IMR-90 (cell line): ENCODE measurements around the gene FBP1. TPM values are rescaled to one million over a fixed set of nuclear protein-coding genes. Genes with fewer than 3 reads are reported as not detected.

Experiments used
- ATAC-seq: fragments of 200-7000 bp; cut with Tn5 transposase; 2 replicates; pipeline ENCODE4 v1.9.1; 2020; ENCODE audit warnings: low read depth, mild to moderate bottlenecking, moderate library complexity
- BruUV-seq: library from RNA; stranded (reverse); fragments of 400-500 nt; replicated peaks from 2 replicates; lab custom pipeline; 2021; lab: Mats Ljungman, UMichigan
- CTCF ChIA-PET: fragments of 300-600 bp; formaldehyde crosslinking; extraction: SDS; loops from one replicate; lab custom pipeline; 2021; ENCODE audit warnings: antibody characterized with exemption; lab: Yijun Ruan, JAX
- POLR2A ChIA-PET: fragments of 300-600 bp; sonication (Branson Sonifier 250); formaldehyde crosslinking; loops from one replicate; lab custom pipeline; 2022; ENCODE audit warnings: antibody characterized with exemption; ENCODE audit not compliant: unreplicated experiment; lab: Charles Lee
- DNase-seq: peaks from one replicate; pipeline ENCODE4 v3.0.0; 2013
- H2AFZ ChIP-seq: replicated peaks from 2 replicates; pipeline ENCODE3; 2013; ENCODE audit warnings: low read length, mild to moderate bottlenecking; ENCODE audit not compliant: poor library complexity
- H2AK5ac ChIP-seq: 2 replicates; pipeline ENCODE4 v1.6.1; 2013; ENCODE audit warnings: low read depth, low read length, inconsistent platforms
- H2AK9ac ChIP-seq: replicated peaks from 2 replicates; pipeline ENCODE3; 2013; ENCODE audit warnings: mild to moderate bottlenecking, low read depth, low read length, moderate library complexity; ENCODE audit not compliant: poor library complexity
- H2BK120ac ChIP-seq: 2 replicates; pipeline ENCODE4 v1.6.1; 2013; ENCODE audit warnings: low read depth, low read length, inconsistent platforms
- H2BK15ac ChIP-seq: 3 replicates; pipeline ENCODE4 v1.6.1; 2013; ENCODE audit warnings: low read depth, low read length, inconsistent platforms
- H2BK20ac ChIP-seq: 2 replicates; pipeline ENCODE4 v1.6.1; 2013; ENCODE audit warnings: low read depth, mild to moderate bottlenecking, inconsistent platforms, low read length, moderate library complexity
- H2BK5ac ChIP-seq: 2 replicates; pipeline ENCODE4 v1.6.1; 2013; ENCODE audit warnings: mild to moderate bottlenecking, low read depth, low read length, inconsistent platforms; ENCODE audit not compliant: poor library complexity, severe bottlenecking
- H3K14ac ChIP-seq: replicated peaks from 2 replicates; pipeline ENCODE4 v1.6.1; 2013; ENCODE audit warnings: low read depth, low read length, inconsistent platforms
- H3K18ac ChIP-seq: 2 replicates; pipeline ENCODE4 v1.6.1; 2013; ENCODE audit warnings: low read depth, low read length, control low read depth
- H3K23ac ChIP-seq: 2 replicates; pipeline ENCODE4 v1.6.1; 2013; ENCODE audit warnings: low read depth, low read length, inconsistent platforms
- H3K27ac ChIP-seq: 2 replicates; pipeline ENCODE4 v1.5.1; 2013; ENCODE audit warnings: mild to moderate bottlenecking, control low read depth, low read length; ENCODE audit not compliant: insufficient read depth
- H3K27me3 ChIP-seq: 2 replicates; pipeline ENCODE4 v1.6.1; 2013; ENCODE audit warnings: low read length; ENCODE audit not compliant: control insufficient read depth, insufficient read depth
- H3K36me3 ChIP-seq: 2 replicates; pipeline ENCODE4 v1.6.1; 2013; ENCODE audit warnings: low read length, mixed read lengths; ENCODE audit not compliant: control insufficient read depth, insufficient read depth
- H3K4ac ChIP-seq: 2 replicates; pipeline ENCODE4 v1.6.1; 2013; ENCODE audit warnings: low read depth, low read length, inconsistent platforms
- H3K4me1 ChIP-seq: 2 replicates; pipeline ENCODE4 v1.6.1; 2013; ENCODE audit warnings: low read length, mixed read lengths; ENCODE audit not compliant: control insufficient read depth, insufficient read depth
- H3K4me2 ChIP-seq: 2 replicates; pipeline ENCODE4 v1.6.1; 2013; ENCODE audit warnings: low read depth, mild to moderate bottlenecking, control low read depth, low read length, moderate library complexity
- H3K4me3 ChIP-seq: 2 replicates; pipeline ENCODE4 v1.5.1; 2013; ENCODE audit warnings: low read depth, mild to moderate bottlenecking, control low read depth, low read length, moderate library complexity; ENCODE audit not compliant: insufficient read depth
- H3K56ac ChIP-seq: 2 replicates; pipeline ENCODE4 v1.6.1; 2013; ENCODE audit warnings: low read length, inconsistent platforms; ENCODE audit not compliant: insufficient read depth; ENCODE audit errors: extremely low read depth
- H3K79me1 ChIP-seq, 2 experiments: 2 replicates each; pipeline ENCODE4 v1.6.1; 2013; ENCODE audit warnings: low read length in 2 of 2, inconsistent platforms in 1 of 2, low read depth in 1 of 2
- H3K9ac ChIP-seq: 2 replicates; pipeline ENCODE4 v1.6.1; 2013; ENCODE audit warnings: low read depth, low read length, control low read depth
- H3K9me1 ChIP-seq: 2 replicates; pipeline ENCODE4 v1.6.1; 2013; ENCODE audit warnings: low read length, inconsistent platforms; ENCODE audit not compliant: insufficient read depth
- H3K9me3 ChIP-seq: 2 replicates; pipeline ENCODE4 v1.6.1; 2013; ENCODE audit warnings: low read length; ENCODE audit not compliant: control insufficient read depth, insufficient read depth
- H4K20me1 ChIP-seq: 2 replicates; pipeline ENCODE4 v1.6.1; 2013; ENCODE audit warnings: low read length, inconsistent platforms; ENCODE audit not compliant: insufficient read depth
- H4K5ac ChIP-seq: 2 replicates; pipeline ENCODE4 v1.6.1; 2013; ENCODE audit warnings: mild to moderate bottlenecking, low read depth, low read length, control low read depth
- H4K8ac ChIP-seq, 2 experiments: 2 replicates each; pipeline ENCODE4 v1.6.1; 2013; ENCODE audit warnings: low read depth in 2 of 2, low read length in 2 of 2, control low read depth in 1 of 2, inconsistent platforms in 1 of 2
- H4K91ac ChIP-seq: 2 replicates; pipeline ENCODE4 v1.6.1; 2013; ENCODE audit warnings: low read depth, low read length, inconsistent platforms; ENCODE audit not compliant: insufficient read depth
- CEBPB ChIP-seq: IDR thresholded peaks from 2 replicates; pipeline ENCODE4 v1.6.1; 2012; ENCODE audit warnings: low read depth, low read length, improper control_type of control experiment
- CTCF ChIP-seq: conservative IDR thresholded peaks from 2 replicates; pipeline ENCODE4 v1.5.1; 2012; ENCODE audit warnings: mild to moderate bottlenecking, low read depth, low read length, improper control_type of control experiment
- ELK1 ChIP-seq: fragments of 150-350 bp; IDR thresholded peaks from 2 replicates; pipeline ENCODE4 v1.6.1; 2016; ENCODE audit warnings: low read depth, mild to moderate bottlenecking, low read length, moderate library complexity, borderline replicate concordance
- FOS ChIP-seq: fragments of 150-350 bp; IDR thresholded peaks from 2 replicates; pipeline ENCODE4 v1.6.1; 2016; ENCODE audit warnings: low read depth, low read length
- MAFK ChIP-seq: IDR thresholded peaks from 2 replicates; pipeline ENCODE4 v1.6.1; 2012; ENCODE audit warnings: low read depth, low read length, improper control_type of control experiment
- MAZ ChIP-seq: IDR thresholded peaks from 2 replicates; pipeline ENCODE4 v1.6.1; 2012; ENCODE audit warnings: low read depth, mild to moderate bottlenecking, low read length, improper control_type of control experiment, moderate library complexity, borderline replicate concordance
- MXI1 ChIP-seq: IDR thresholded peaks from 2 replicates; pipeline ENCODE4 v1.6.1; 2012; ENCODE audit warnings: low read depth, mild to moderate bottlenecking, low read length, moderate library complexity, borderline replicate concordance
- POLR2A ChIP-seq: IDR thresholded peaks from 2 replicates; pipeline ENCODE4 v1.6.1; 2012; ENCODE audit warnings: mild to moderate bottlenecking, low read depth, low read length
- RCOR1 ChIP-seq: IDR thresholded peaks from 2 replicates; pipeline ENCODE4 v1.6.1; 2012; ENCODE audit warnings: mild to moderate bottlenecking, low read length, improper control_type of control experiment; ENCODE audit not compliant: insufficient replicate concordance
- RFX5 ChIP-seq: IDR thresholded peaks from 2 replicates; pipeline ENCODE4 v1.8.0; 2012; ENCODE audit warnings: low read depth, mild to moderate bottlenecking, low read length, moderate library complexity
- SMC3 ChIP-seq: fragments of 150-350 bp; IDR thresholded peaks from 2 replicates; pipeline ENCODE4 v1.6.1; 2016; ENCODE audit warnings: low read depth, mild to moderate bottlenecking, antibody characterized with exemption, low read length, moderate library complexity
- WGBS, 2 experiments: methylation state at CpG; one replicate each; pipeline versions ENCODE4 v1.1.5 to v1.1.7; 2013; ENCODE audit warnings: missing lambda C conversion rate in 2 of 2; ENCODE audit not compliant: insufficient read length in 1 of 2; ENCODE audit errors: extremely low coverage in 2 of 2; 5-methylcytosine and 5-hydroxymethylcytosine counted together
- dilution Hi-C: fragments of 300-500 bp; cut with HindIII; formaldehyde crosslinking; loops from one replicate; pipeline ENCODE4 v1.14.3; 2018; ENCODE audit warnings: low sequenced_read_pairs; ENCODE audit not compliant: unreplicated experiment
- in situ Hi-C: fragments of 300-500 bp; cut with MboI; formaldehyde crosslinking; loops from 3 replicates; pipeline ENCODE4 v1.14.3; 2019; ENCODE audit warnings: low sequenced_read_pairs, inconsistent platforms, mixed read lengths
- intact Hi-C: fragments of 100-400 bp; cut with micrococcal nuclease; formaldehyde crosslinking; loops from 2 replicates; pipeline ENCODE4 v1.10.0; 2022
- polyA plus RNA-seq, 3 experiments: library from polyadenylated mRNA; depleted of rRNA; stranded (reverse); fragments of >200 nt; gene quantifications; 2 replicates each; pipeline ENCODE4 v1.2.3, GENCODE V29; 2012; ENCODE audit warnings: low replicate concordance in 1 of 3
- total RNA-seq: library from RNA; depleted of rRNA; stranded (reverse); fragments of >200 nt; gene quantifications from 2 replicates; pipeline ENCODE4 v1.2.3, GENCODE V29; 2012

Gene FBP1
- total and polyA plus RNA-seq, 2 of the 4 experiments (the other 2 are of a cell fraction), result not detected

GRCh38 chr9:94588681-94589080 lies 50.6 kb downstream of the FBP1 start:
- intact Hi-C loops (no loop called here), dilution Hi-C loops (no loop called here), in situ Hi-C loops (no loop called here)
- DNase-seq, result no peak
- H4K8ac ChIP-seq, result no peak overlapping the region
- H3K4me3 ChIP-seq, result no peak overlapping the region
- no TSS peak for BruUV-seq
- no peak overlapping the region for H3K4ac ChIP-seq
- H3K9ac ChIP-seq, result no peak overlapping the region
- peaks cover 5% of the 10 kb centered on the region; the same call in 1 of the 2 replicates for H3K27me3 ChIP-seq
- no peak overlapping the region for H2BK5ac ChIP-seq
- ATAC-seq, result no peak
- no peak overlapping the region for H4K91ac ChIP-seq
- TF ChIP-seq MAZ (no peak), MAFK (no peak), ELK1 (no peak), RCOR1 (no peak), SMC3 (no peak), POLR2A (no peak), RFX5 (no peak), FOS (no peak), MXI1 (no peak), CTCF (no peak), CEBPB (no peak)
- no peak overlapping the region for H3K56ac ChIP-seq
- H2BK15ac ChIP-seq, result no peak overlapping the region
- no peak overlapping the region for H2AK5ac ChIP-seq
- H4K20me1 ChIP-seq, result no peaks in the 10 kb centered on the region
- no peak overlapping the region for H3K18ac ChIP-seq
- no peak overlapping the region for H3K4me2 ChIP-seq
- POLR2A ChIA-PET, result no interaction called here
- CTCF ChIA-PET, result no interaction called here
- H2AK9ac ChIP-seq, result no peak overlapping the region
- H3K79me1 ChIP-seq, result no peaks in the 10 kb centered on the region
- H3K9me1 ChIP-seq, result no peaks in the 10 kb centered on the region
- H3K4me1 ChIP-seq, result no peaks in the 10 kb centered on the region
- H3K36me3 ChIP-seq, result no peaks in the 10 kb centered on the region
- no peak overlapping the region for H3K27ac ChIP-seq
- 67% methylated on average over 1 of the region's 9 CpGs; no CpG with 5 or more reads in 1 of the 2 experiments for WGBS, 2 experiments
- no peak overlapping the region for H2BK20ac ChIP-seq
- H3K9me3 ChIP-seq, result no peaks in the 10 kb centered on the region
- H3K14ac ChIP-seq, result no peak overlapping the region
- no peak overlapping the region for H4K5ac ChIP-seq
- no peak overlapping the region for H2AFZ ChIP-seq
- H3K23ac ChIP-seq, result no peak overlapping the region
- H2BK120ac ChIP-seq, result no peak overlapping the region
